GM18526 (cell line): ENCODE data around the gene ATP6V1F.

Experiments used
- POLR2A ChIP-seq: IDR thresholded peaks from 3 replicates; pipeline ENCODE4 v1.6.1; 2011; ENCODE audit not compliant: insufficient read length; ENCODE audit errors: extremely low read depth

ATP6V1F gene

GRCh38 chr7:128841171-128841690, 21.4 kb upstream of the ATP6V1F start:
- no peak for TF ChIP-seq POLR2A

GRCh38 chr7:128841921-128842673, 20.6 kb upstream of the ATP6V1F start:
- no peak for TF ChIP-seq POLR2A

GRCh38 chr7:128842674-128843641, 19.7 kb upstream of the ATP6V1F start:
- TF ChIP-seq POLR2A: no peak

GRCh38 chr7:128843938-128844621, 18.6 kb upstream of the ATP6V1F start:
- no peak for TF ChIP-seq POLR2A

GRCh38 chr7:128844777-128845311, 17.8 kb upstream of the ATP6V1F start:
- no peak for TF ChIP-seq POLR2A

- TF ChIP-seq POLR2A: no peak
Measured at GRCh38 chr7:128845475-128845874, 17.2 kb upstream of the ATP6V1F start.

- TF ChIP-seq POLR2A: no peak
Measured at GRCh38 chr7:128845987-128846386, 16.7 kb upstream of the ATP6V1F start.

GRCh38 chr7:128846781-128847444, 15.7 kb upstream of the ATP6V1F start:
- no peak for TF ChIP-seq POLR2A

GRCh38 chr7:128847721-128848211, 14.9 kb upstream of the ATP6V1F start:
- TF ChIP-seq POLR2A: no peak

GRCh38 chr7:128848289-128849155, 14.1 kb upstream of the ATP6V1F start:
- no peak for TF ChIP-seq POLR2A

GRCh38 chr7:128849156-128849515, 13.5 kb upstream of the ATP6V1F start:
- TF ChIP-seq POLR2A: no peak

- no peak for TF ChIP-seq POLR2A
Measured at GRCh38 chr7:128849804-128850490, 12.7 kb upstream of the ATP6V1F start.
